ENCODE results near the gene FLACC1.
"Not testable (repeated sequence)": the region's sequence is repeated elsewhere in the genome, so short reads cannot be mapped to it uniquely, and the experiment has no call there.

Gene FLACC1

GRCh38 chr2:201348758-201349157 lies 8.4 kb downstream of the FLACC1 start:
- DNase-seq: no peak

- DNase-seq: no peak
Measured at GRCh38 chr2:201347138-201347537, 10.0 kb downstream of the FLACC1 start.

GRCh38 chr2:201345625-201346213 lies 11.4 kb downstream of the FLACC1 start:
- DNase-seq: no peak

GRCh38 chr2:201344663-201345366 lies 12.3 kb downstream of the FLACC1 start:
- no peak for DNase-seq

DNA sequence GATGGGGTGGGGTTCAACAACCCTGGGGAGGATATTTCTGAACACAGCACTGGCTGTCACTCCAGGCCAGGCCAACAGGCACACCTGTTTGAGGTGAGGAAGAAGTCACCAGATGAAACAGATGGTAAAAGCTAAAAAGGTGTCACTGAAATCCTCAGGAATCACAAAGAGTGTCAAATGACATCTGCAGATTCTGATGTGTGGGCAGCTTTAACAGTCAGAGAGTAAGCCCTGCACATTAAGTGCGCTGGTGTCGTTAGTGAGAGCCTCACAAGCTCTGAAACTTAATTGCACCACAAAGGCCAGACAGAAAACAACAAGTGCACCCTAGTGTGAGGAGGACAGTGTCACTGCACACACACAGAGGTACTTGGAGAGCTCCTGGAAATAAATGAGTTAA lies 13.6 kb downstream of the FLACC1 start:
- DNase-seq: no peak

DNA sequence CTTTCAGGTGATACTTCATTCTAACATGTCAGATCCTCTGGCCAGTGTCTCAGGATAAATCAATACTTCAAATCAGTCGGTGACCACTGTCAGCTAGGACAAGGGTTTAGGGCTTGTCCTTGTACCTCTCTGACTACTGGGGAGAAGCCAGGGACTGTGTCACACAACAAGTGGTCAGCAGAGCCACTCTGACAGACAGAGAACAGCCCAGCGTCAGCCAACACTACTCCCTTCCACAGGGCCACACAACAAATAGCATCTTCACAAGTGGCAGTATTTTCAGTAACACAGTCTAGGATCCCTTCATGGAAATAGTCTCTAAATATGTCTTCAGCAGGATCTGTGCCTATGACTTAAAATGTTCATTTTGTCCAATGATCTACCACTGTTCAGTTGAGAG lies 14.2 kb downstream of the FLACC1 start:
- no peak for DNase-seq

- no peak for DNase-seq
Measured at GRCh38 chr2:201329409-201329808, 27.7 kb downstream of the FLACC1 start.

GRCh38 chr2:201327678-201328077 lies 29.5 kb downstream of the FLACC1 start:
- DNase-seq: no peak

DNA sequence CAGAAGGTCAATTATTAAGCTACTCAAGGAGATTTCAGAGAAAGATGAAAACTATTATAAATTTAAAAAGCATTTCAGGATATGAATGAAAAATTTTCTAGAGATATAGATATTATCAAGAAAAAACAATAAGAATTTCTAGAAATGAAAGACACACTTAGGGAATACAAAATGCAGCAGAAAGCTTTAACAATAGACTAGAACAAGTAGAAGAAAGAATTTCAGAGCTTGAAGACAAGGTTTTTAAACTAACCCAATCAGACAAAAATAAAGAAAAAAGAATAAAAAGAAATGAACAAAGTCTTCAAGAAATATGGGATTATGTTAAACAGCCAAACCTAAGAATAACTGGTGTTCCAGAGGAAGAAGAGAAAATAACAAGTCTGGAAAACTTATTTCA lies 34.4 kb downstream of the FLACC1 start:
- no peak for DNase-seq

GRCh38 chr2:201320701-201321100 lies 36.4 kb downstream of the FLACC1 start:
- no peak for DNase-seq

DNA sequence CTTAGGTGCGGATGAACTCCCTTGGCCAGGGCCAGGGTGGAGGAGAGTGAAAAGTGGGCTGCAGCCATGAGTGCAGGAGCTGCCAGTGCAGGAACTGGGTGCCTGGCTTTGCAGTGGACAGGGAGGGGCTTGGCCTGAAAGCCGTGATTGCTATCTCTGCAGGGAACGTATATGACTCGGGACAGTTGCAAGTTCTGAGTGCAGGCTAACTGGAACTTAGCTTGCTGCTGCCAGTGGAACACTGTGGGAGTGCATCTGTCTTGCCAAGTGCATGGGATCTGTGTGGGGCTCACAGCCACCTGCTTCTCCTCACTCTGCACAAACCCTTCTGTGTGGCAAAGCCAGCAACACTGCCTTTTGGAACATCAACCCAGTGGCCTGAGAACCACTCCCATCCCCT lies 36.9 kb downstream of the FLACC1 start:
- no peak for DNase-seq

DNA sequence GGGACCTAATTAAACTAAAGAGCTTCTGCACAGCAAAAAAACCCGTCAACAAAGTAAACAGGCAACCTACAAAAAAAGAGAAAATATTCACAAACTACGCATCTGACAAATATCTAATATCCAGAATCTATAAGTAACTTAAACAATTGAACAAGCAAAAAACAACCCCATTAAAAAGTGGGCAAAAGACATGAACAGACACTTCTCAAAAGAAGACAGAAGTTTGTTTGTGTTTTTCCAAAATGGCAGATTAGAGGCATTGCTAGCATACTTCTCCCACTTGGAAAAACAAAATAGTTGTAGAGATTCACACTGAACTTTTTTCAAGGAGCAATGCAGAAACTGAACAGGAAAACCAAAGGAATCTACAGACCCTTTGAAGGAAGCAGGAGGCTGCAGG lies 37.6 kb downstream of the FLACC1 start:
- DNase-seq: no peak

DNA sequence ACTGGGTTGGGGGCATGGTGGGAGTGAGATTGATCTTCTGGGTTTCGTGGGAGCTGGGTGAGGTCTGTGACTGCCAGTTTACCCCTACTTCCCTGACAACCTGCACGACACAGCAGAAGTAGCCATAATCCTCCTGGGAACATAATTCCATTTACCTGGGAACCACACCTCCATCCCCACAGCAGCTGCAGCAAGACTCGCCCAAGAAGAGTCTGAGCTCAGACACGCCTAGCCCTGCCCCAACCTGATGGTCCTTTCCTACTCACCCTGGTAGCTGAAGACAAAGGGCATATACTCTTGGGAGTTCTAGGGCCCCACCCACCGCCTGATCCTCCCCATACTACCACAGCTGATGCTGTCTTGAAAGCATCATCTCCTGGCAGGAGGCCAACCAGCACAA lies 43.8 kb downstream of the FLACC1 start:
- no peak for DNase-seq

DNA sequence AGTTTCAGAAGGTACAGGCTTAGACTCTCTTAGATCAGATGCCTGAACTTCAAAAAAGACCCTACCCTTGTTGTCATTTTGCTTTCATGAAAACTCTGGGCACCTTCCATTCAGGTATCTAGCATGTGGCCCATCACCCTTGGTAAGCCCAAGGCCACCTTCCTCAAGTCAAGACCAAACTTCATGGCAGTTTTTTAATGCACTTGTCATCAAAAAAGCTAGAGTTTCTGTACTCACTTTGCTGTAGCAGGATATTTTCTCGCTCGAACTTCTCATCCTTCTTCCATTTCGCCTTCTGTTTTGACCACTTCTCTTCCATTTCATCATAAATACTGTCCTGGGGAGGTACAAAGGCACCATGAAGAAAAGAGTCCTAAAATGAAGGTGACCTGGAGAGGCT lies 48.2 kb downstream of the FLACC1 start:
- no peak for DNase-seq

GRCh38 chr2:201307876-201308275 lies 49.3 kb downstream of the FLACC1 start:
- no peak for DNase-seq

DNA sequence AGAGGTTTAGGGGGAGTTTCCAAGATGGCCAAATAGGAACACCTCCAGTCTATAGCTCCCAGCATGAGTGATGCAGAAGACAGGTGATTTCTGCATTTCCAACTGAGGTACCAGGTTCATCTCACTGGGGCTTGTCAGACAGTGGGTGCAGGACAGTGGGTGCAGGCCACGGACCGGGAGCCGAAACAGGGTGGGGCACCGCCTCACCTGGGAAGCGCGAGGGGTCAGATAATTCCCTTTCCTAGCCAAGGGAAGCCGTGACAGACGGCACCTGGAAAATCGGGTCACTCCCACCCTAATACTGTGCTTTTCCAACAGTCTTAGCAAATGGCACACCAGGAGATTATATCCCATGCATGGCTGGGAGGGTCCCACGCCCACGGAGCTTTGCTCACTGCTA lies 57.2 kb downstream of the FLACC1 start:
- not testable (repeated sequence) for DNase-seq

DNA sequence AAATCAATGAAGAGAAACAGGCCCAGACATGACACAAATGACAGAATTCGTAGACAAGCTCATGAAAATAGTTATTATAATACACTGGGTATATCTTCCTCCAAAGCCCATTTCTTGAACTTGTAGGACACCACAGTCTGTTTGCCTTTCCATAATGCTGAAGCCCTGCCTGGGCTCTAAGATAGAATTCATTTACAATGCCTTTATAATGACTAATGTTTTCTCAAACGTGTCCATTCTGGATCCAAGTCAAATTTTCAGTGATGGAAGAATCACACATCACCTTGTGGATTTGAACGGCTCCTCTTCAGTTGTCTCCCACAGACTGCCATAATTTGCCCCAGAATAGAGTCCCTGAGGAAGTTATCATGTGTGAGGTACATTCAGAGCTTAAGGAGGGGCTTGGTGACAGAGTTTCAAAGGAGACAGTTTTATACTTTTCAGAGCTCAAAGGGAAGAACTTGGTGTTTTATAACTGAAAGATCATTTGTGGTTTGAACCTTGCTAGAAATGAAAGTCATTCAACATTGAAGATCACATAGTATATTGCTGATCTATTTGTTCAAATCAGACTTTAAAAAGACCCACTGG lies 58.6 kb downstream of the FLACC1 start:
- no peak for DNase-seq

DNA sequence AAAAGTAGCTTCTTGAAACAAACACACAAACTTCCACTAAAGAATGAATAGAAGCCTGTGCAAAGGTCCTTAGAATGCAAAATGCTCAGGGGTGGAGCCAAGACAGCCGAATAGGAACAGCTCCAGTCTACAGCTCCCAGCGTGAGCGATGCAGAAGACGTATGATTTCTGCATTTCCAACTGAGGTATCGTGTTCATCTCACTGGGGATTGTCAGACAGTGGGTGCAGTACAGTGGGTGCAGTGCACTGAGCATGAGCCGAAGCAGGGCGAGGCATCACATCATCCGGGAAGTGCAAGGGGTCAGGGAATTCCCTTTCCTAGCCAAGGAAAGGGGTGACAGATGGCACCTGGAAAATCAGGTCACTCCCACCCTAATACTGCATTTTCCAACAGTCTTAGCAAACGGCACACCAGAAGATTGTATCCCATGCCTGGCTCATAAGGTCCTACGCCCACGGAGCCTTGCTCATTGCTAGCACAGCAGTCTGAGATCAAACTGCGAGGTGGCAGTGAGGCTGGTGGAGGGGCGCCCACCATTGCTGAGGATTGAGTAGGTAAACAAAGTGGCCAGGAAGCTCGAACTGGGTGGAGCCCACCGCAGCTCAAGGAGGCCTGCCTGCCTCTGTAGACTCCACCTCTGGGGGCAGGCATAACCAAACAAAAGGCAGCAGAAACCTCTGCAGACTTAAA lies 66.5 kb downstream of the FLACC1 start:
- DNase-seq: not testable (repeated sequence)

DNA sequence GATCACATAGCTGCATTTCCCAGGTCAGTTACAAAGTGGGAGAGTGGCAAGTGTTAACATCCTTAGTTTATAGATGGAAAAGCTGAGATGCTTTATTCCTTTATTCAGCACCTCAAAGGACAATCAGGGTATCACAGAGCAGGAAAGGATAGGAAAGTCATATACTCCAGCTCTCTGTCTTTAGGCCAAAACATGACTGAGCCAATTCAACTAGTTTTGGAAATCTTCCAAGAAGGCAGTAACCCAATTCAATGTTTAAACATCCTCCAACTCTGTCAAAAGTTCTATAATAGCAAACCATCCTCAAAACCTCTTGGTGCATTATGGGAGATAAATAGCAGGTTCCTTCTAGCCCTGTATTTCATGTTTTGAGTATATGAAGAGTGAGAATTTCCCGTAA lies 71.6 kb downstream of the FLACC1 start:
- DNase-seq: no peak

DNA sequence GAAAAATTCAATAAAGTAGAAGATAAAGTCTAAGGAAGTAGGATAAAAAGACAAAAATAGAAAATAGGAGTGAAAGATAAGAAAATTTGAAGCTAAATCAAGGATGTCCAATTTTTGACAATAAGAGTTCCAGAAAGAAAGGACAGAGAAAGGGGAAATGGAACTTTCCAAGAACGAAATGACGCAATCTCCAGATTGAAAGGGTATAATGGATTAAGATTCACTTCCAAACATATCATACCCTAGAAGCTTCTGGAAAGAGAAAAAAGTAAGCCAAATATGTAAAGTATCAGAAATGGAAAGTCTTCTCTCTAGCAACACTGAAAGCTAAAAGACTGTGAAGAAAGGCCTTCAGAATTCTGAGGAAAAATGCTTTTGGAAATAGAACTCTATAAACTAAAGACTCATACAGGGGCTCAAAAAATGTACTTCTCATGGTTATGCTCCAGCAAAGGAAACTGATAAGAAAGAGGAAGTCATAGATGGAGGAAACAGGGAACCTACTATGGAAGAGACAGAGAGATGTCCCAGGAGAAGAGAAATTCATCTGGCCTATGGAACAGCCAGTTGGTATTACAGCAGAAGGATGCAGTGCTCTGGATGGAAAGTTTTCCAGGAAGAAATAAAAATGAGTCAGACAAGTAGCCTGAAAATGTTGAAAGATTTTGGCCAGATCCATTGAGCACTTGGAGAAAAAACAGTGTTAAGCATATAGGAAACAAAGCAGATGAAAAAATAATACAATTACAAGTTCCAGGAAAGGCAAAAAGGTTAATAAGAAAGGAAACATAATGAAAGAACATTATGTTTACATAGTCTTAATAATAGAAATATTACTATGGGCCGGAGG lies 76.7 kb downstream of the FLACC1 start:
- no peak for DNase-seq

- DNase-seq: no peak
Measured at GRCh38 chr2:201279079-201279478, 78.1 kb downstream of the FLACC1 start.

GRCh38 chr2:201276511-201276910 lies 80.6 kb downstream of the FLACC1 start:
- DNase-seq: no peak

DNA sequence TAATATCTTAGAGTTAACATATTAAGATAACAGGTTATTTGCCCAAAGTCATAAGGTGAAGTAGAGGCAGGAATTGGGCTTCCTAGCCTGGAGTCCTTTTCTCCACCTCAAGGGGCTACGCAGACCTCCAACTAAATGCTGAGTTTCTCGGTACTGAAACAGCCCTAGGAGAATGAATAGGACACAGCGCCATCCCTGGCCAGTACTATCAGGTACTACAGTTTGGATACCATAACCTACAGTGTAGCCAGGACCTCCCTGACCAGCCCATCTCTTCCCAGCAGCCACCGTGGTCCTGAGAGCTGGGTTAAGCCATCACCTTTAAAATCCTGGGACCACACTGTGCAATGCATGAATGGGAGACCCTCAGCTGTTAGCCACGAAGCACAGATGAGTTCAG lies 81.2 kb downstream of the FLACC1 start:
- no peak for DNase-seq

Data from SIG-M5 (cell line).